H9 (cell line): ENCODE measurements around the gene TMEM134. TPM values are rescaled to one million over a fixed set of nuclear protein-coding genes. Genes with fewer than 3 reads are reported as not detected.

Experiments used
- DNase-seq: peaks from one replicate; pipeline ENCODE4 v3.0.0-alpha.2; 2017
- H2AFZ ChIP-seq: one replicate; pipeline ENCODE4 v1.6.1; 2013; ENCODE audit warnings: mild to moderate bottlenecking, low read length, control low read depth, moderate library complexity
- H2AK5ac ChIP-seq: 2 replicates; pipeline ENCODE4 v1.6.1; 2013; ENCODE audit warnings: low read length, control low read depth, mixed read lengths; ENCODE audit not compliant: insufficient read length
- H2BK120ac ChIP-seq: one replicate; pipeline ENCODE4 v1.6.1; 2013; ENCODE audit warnings: low read depth, mild to moderate bottlenecking, low read length, control low read depth, inconsistent platforms; ENCODE audit not compliant: poor library complexity, severe bottlenecking
- H2BK12ac ChIP-seq: 2 replicates; pipeline ENCODE4 v1.6.1; 2013; ENCODE audit warnings: low read length, control low read depth, mixed read lengths, low read depth; ENCODE audit not compliant: insufficient read length
- H2BK15ac ChIP-seq: 2 replicates; pipeline ENCODE4 v1.6.1; 2013; ENCODE audit warnings: low read depth, low read length, control low read depth
- H2BK20ac ChIP-seq: one replicate; pipeline ENCODE4 v1.6.1; 2013; ENCODE audit warnings: low read depth, mild to moderate bottlenecking, low read length, control low read depth, inconsistent platforms; ENCODE audit not compliant: poor library complexity, severe bottlenecking
- H2BK5ac ChIP-seq: 2 replicates; pipeline ENCODE4 v1.6.1; 2013; ENCODE audit warnings: low read length, control low read depth, mixed read lengths; ENCODE audit not compliant: insufficient read length
- H3K14ac ChIP-seq: 2 replicates; pipeline ENCODE4 v1.6.1; 2013; ENCODE audit warnings: low read length, control low read depth; ENCODE audit not compliant: insufficient read depth
- H3K18ac ChIP-seq: 2 replicates; pipeline ENCODE4 v1.6.1; 2013; ENCODE audit warnings: low read depth, mild to moderate bottlenecking, mixed read lengths, low read length, control low read depth; ENCODE audit not compliant: insufficient read length
- H3K23ac ChIP-seq: 2 replicates; pipeline ENCODE4 v1.6.1; 2013; ENCODE audit warnings: low read length, control low read depth, mixed read lengths, low read depth; ENCODE audit not compliant: insufficient read length
- H3K23me2 ChIP-seq: 2 replicates; pipeline ENCODE4 v1.6.1; 2013; ENCODE audit warnings: low read depth, mild to moderate bottlenecking, mixed read lengths, low read length, control low read depth; ENCODE audit not compliant: insufficient read length, poor library complexity, severe bottlenecking
- H3K27ac ChIP-seq: 2 replicates; pipeline ENCODE4 v1.5.1; 2013; ENCODE audit warnings: low read length, control low read depth, mixed read lengths, low read depth; ENCODE audit not compliant: insufficient read length
- H3K27me3 ChIP-seq: 2 replicates; pipeline ENCODE4 v1.6.1; 2013; ENCODE audit warnings: low read length, control low read depth, inconsistent platforms; ENCODE audit not compliant: insufficient read depth
- H3K4ac ChIP-seq: 2 replicates; pipeline ENCODE4 v1.6.1; 2013; ENCODE audit warnings: low read depth, mild to moderate bottlenecking, control low read depth, inconsistent platforms, low read length, moderate library complexity
- H3K4me1 ChIP-seq: 2 replicates; pipeline ENCODE4 v1.6.1; 2013; ENCODE audit warnings: low read length, control low read depth, inconsistent platforms; ENCODE audit not compliant: insufficient read depth
- H3K4me2 ChIP-seq: 2 replicates; pipeline ENCODE4 v1.6.1; 2013; ENCODE audit warnings: low read length, control low read depth, mixed read lengths; ENCODE audit not compliant: insufficient read length, insufficient read depth
- H3K56ac ChIP-seq: 2 replicates; pipeline ENCODE4 v1.6.1; 2013; ENCODE audit warnings: low read depth, mild to moderate bottlenecking, mixed read lengths, low read length, control low read depth; ENCODE audit not compliant: insufficient read length
- H3K79me1 ChIP-seq: 2 replicates; pipeline ENCODE4 v1.6.1; 2013; ENCODE audit warnings: low read depth, mild to moderate bottlenecking, moderate library complexity, low read length, control low read depth, inconsistent platforms; ENCODE audit not compliant: insufficient read depth, poor library complexity, severe bottlenecking
- H3K79me2 ChIP-seq: 2 replicates; pipeline ENCODE4 v1.6.1; 2013; ENCODE audit warnings: low read length, control low read depth, inconsistent platforms; ENCODE audit not compliant: insufficient read depth
- H3K9ac ChIP-seq: 2 replicates; pipeline ENCODE4 v1.6.1; 2013; ENCODE audit warnings: low read length, control low read depth, mixed read lengths; ENCODE audit not compliant: insufficient read length; ENCODE audit errors: extremely low read depth
- H3K9me3 ChIP-seq: one replicate; pipeline ENCODE4 v1.6.1; 2013; ENCODE audit warnings: low read depth, low read length, inconsistent platforms; ENCODE audit not compliant: control insufficient read depth
- H3T11ph ChIP-seq: one replicate; pipeline ENCODE4 v1.6.1; 2013; ENCODE audit warnings: mild to moderate bottlenecking, low read length, control low read depth, inconsistent platforms
- H4K20me1 ChIP-seq: one replicate; pipeline ENCODE4 v1.6.1; 2013; ENCODE audit not compliant: control insufficient read depth, insufficient read length, insufficient read depth
- H4K5ac ChIP-seq: 2 replicates; pipeline ENCODE4 v1.6.1; 2013; ENCODE audit warnings: low read depth, mild to moderate bottlenecking, mixed read lengths, low read length, control low read depth; ENCODE audit not compliant: insufficient read length
- H4K8ac ChIP-seq: replicated peaks from 2 replicates; pipeline ENCODE4 v1.6.1; 2013; ENCODE audit warnings: low read length, control low read depth, mixed read lengths, low read depth; ENCODE audit not compliant: insufficient read length
- H4K91ac ChIP-seq: 2 replicates; pipeline ENCODE4 v1.6.1; 2013; ENCODE audit warnings: low read depth, mild to moderate bottlenecking, moderate library complexity, mixed read lengths, low read length, control low read depth; ENCODE audit not compliant: insufficient read length
- H3K27ac Mint-ChIP-seq, 3 experiments: 2 replicates in 2 of 3; 3 replicates in 1 of 3; pipeline ENCODE4 v1.8.0; 2020 to 2021; ENCODE audit warnings: mixed read lengths in 3 of 3, mild to moderate bottlenecking in 1 of 3, moderate library complexity in 1 of 3
- H3K27me3 Mint-ChIP-seq: 2 replicates; pipeline ENCODE4 v1.8.0; 2021; ENCODE audit warnings: low read depth, mild to moderate bottlenecking, moderate library complexity, mixed read lengths
- H3K36me3 Mint-ChIP-seq, 3 experiments: 2 replicates in 2 of 3; 3 replicates in 1 of 3; pipeline ENCODE4 v1.8.0; 2020 to 2021; ENCODE audit warnings: low read depth in 3 of 3, mixed read lengths in 3 of 3; ENCODE audit not compliant: insufficient read depth in 1 of 3
- H3K4me1 Mint-ChIP-seq, 2 experiments: 2 replicates each; pipeline ENCODE4 v1.8.0; 2020; ENCODE audit warnings: mixed read lengths in 2 of 2
- H3K4me3 Mint-ChIP-seq, 2 experiments: 2 replicates in 1 of 2; 3 replicates in 1 of 2; pipeline ENCODE4 v1.8.0; 2020 to 2021; ENCODE audit warnings: mild to moderate bottlenecking in 2 of 2, mixed read lengths in 2 of 2, moderate library complexity in 1 of 2
- H3K9me3 Mint-ChIP-seq, 2 experiments: 2 replicates in 1 of 2; 3 replicates in 1 of 2; pipeline ENCODE4 v1.8.0; 2020; ENCODE audit warnings: mild to moderate bottlenecking in 2 of 2, mixed read lengths in 2 of 2, moderate library complexity in 1 of 2
- WGBS: extraction: QIAGEN DNeasy Blood & Tissue Kit; methylation state at CpG from one replicate; pipeline ENCODE4 v1.1.7; 2013; ENCODE audit warnings: missing lambda C conversion rate, low lambda C conversion rate, mixed read lengths; ENCODE audit not compliant: insufficient read length; ENCODE audit errors: extremely low coverage; 5-methylcytosine and 5-hydroxymethylcytosine counted together
- total RNA-seq: library from RNA; stranded (reverse); gene quantifications from 2 replicates; pipeline ENCODE4 v1.2.1, GENCODE V29; 2021
- TF ChIP-seq, protein P1 (sequence below): fragments of 200-600 bp; sonication (generic); conservative IDR thresholded peaks from 3 replicates; pipeline ENCODE4 v1.8.0; 2021; ENCODE audit warnings: antibody characterized with exemption, mild to moderate bottlenecking

TMEM134 gene
- total RNA-seq, 1 experiment from 2014 or later, result 53.6 TPM

DNA sequence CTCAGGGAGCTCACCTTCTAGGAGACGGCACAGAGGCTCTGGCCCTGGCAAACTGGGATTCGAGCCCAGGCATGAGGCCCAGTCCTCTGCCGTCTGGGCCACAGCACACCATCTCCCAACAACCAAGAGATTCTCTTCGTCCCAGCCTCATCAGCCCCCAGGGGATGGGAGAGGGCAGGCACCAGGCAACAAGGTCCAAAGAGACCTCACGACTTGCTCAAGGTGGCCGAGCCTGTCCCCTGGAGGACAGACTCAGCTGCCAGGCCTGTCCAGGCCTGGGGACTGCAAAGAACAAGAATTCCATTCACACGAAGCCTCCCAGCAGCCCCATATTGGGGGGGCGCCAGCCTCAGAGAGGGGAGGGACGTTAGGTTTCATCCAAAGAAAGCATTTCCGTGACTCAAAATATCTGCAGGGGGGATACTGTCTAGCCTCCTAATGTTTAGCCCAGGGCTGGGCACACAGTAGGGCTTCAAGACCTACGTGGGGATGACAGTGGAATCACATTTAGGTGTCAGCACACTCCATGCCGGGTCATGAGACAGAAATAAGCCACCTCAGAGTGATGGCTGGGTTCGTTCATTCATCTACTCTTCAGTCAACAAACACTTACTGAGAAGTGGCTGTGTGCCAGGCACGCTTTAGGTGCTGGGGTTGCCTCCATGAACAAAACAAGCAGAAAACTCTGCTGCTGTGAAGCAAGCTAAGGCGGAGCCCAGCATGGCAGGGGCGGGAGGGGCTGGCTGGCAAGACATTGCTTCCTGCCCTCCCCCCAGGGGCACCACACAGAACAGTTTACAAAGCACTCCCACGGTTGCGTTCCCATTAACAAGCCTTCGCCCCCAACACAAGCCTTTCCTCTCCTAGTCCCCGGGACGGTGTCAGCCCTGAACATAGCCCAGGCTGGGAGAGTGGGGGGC is 52.4 kb downstream of the TMEM134 start:
- TF ChIP-seq, protein P1, sequence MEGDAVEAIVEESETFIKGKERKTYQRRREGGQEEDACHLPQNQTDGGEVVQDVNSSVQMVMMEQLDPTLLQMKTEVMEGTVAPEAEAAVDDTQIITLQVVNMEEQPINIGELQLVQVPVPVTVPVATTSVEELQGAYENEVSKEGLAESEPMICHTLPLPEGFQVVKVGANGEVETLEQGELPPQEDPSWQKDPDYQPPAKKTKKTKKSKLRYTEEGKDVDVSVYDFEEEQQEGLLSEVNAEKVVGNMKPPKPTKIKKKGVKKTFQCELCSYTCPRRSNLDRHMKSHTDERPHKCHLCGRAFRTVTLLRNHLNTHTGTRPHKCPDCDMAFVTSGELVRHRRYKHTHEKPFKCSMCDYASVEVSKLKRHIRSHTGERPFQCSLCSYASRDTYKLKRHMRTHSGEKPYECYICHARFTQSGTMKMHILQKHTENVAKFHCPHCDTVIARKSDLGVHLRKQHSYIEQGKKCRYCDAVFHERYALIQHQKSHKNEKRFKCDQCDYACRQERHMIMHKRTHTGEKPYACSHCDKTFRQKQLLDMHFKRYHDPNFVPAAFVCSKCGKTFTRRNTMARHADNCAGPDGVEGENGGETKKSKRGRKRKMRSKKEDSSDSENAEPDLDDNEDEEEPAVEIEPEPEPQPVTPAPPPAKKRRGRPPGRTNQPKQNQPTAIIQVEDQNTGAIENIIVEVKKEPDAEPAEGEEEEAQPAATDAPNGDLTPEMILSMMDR, result no peak
- no CpG with 5 or more reads among the region's 21 CpGs for WGBS
- H3K23me2 ChIP-seq, result no peaks in the 10 kb centered on the region
- no peak overlapping the region for H3K27ac ChIP-seq
- H3K23ac ChIP-seq, result no peak overlapping the region
- no peak overlapping the region for H3K18ac ChIP-seq
- H3K79me1 ChIP-seq, result no peaks in the 10 kb centered on the region
- Mint-ChIP-seq H3K27ac (peak overlapping the region in 1 of 3 experiments; percentile 72; a peak in 2 of 7 replicates), H3K36me3 (peaks cover 0 to 1% (median 0%) of the 10 kb centered on the region in 3 experiments; a peak in 1 of 7 replicates), H3K4me3 (peak overlapping the region; percentile 49 to 75), H3K4me1 (peaks cover 18 to 22% of the 10 kb centered on the region in 2 experiments), H3K9me3 (no peaks in the 10 kb centered on the region; a peak in 1 of 5 replicates), H3K27me3 (peaks cover 43% of the 10 kb centered on the region)
- H3K4me1 ChIP-seq, result no peaks in the 10 kb centered on the region
- no peak overlapping the region for H2BK12ac ChIP-seq
- no peak overlapping the region for H4K8ac ChIP-seq
- no peak overlapping the region for H3K4ac ChIP-seq
- no peaks in the 10 kb centered on the region for H3K9me3 ChIP-seq
- no peak overlapping the region for H2BK15ac ChIP-seq
- no peak overlapping the region for H4K5ac ChIP-seq
- H2BK20ac ChIP-seq, result no peak overlapping the region
- no peaks in the 10 kb centered on the region for H3K27me3 ChIP-seq
- peak overlapping the region; percentile 20 for H3K4me2 ChIP-seq
- no peak overlapping the region for H3K14ac ChIP-seq
- no peak overlapping the region for H2BK120ac ChIP-seq
- H3K9ac ChIP-seq, result no peak overlapping the region
- H4K20me1 ChIP-seq, result no peaks in the 10 kb centered on the region
- H3K56ac ChIP-seq, result no peak overlapping the region
- DNase-seq, result no peak
- no peak overlapping the region for H3T11ph ChIP-seq
- H4K91ac ChIP-seq, result no peak overlapping the region
- H3K79me2 ChIP-seq, result no peaks in the 10 kb centered on the region
- no peak overlapping the region for H2BK5ac ChIP-seq
- H2AK5ac ChIP-seq, result no peak overlapping the region
- no peak overlapping the region for H2AFZ ChIP-seq
